MCF 10A (cell line): ENCODE data around the gene AJAP1. TPM values are rescaled to one million over a fixed set of nuclear protein-coding genes. Genes with fewer than 3 reads are reported as not detected.
A peak's percentile ranks its signal among the peaks of the same experiment; 100 is the strongest.

Experiments
- BruUV-seq: library from RNA; stranded (reverse); fragments of 400-500 nt; replicated peaks from 2 replicates; lab custom pipeline; 2021; lab: Mats Ljungman, UMichigan
- CTCF ChIA-PET: fragments of 300-600 bp; sonication (Branson Sonifier 250); formaldehyde crosslinking; extraction: SDS; loops from one replicate; lab custom pipeline; 2021; ENCODE audit warnings: antibody characterized with exemption, inconsistent platforms; lab: Yijun Ruan, JAX
- POLR2A ChIA-PET: fragments of 300-600, 350-650 bp; sonication (Branson Sonifier 250); formaldehyde crosslinking; extraction: SDS; loops from one replicate; lab custom pipeline; 2020; ENCODE audit warnings: antibody characterized with exemption, inconsistent platforms; lab: Yijun Ruan, JAX
- DNase-seq: peaks from one replicate; pipeline ENCODE4 v3.0.0-alpha.2; 2018; ENCODE audit not compliant: unreplicated experiment
- H3K27ac Mint-ChIP-seq: one replicate; pipeline ENCODE4 v1.8.0; 2022; ENCODE audit warnings: mild to moderate bottlenecking, low read depth, mixed read lengths; ENCODE audit not compliant: unreplicated experiment
- H3K27me3 Mint-ChIP-seq: one replicate; pipeline ENCODE4 v1.8.0; 2022; ENCODE audit warnings: mixed read lengths; ENCODE audit not compliant: insufficient read depth, unreplicated experiment
- H3K36me3 Mint-ChIP-seq: one replicate; pipeline ENCODE4 v1.8.0; 2022; ENCODE audit warnings: mild to moderate bottlenecking, moderate library complexity, mixed read lengths; ENCODE audit not compliant: insufficient read depth, unreplicated experiment
- H3K4me1 Mint-ChIP-seq: one replicate; pipeline ENCODE4 v1.8.0; 2022; ENCODE audit warnings: mixed read lengths; ENCODE audit not compliant: insufficient read depth, unreplicated experiment
- H3K4me3 Mint-ChIP-seq: one replicate; pipeline ENCODE4 v1.8.0; 2022; ENCODE audit warnings: mild to moderate bottlenecking, moderate library complexity, mixed read lengths; ENCODE audit not compliant: unreplicated experiment
- H3K9me3 Mint-ChIP-seq: one replicate; pipeline ENCODE4 v1.8.0; 2022; ENCODE audit warnings: mixed read lengths; ENCODE audit not compliant: unreplicated experiment
- CTCF ChIP-seq: fragments of 200-600 bp; IDR thresholded peaks from one replicate; pipeline ENCODE4 v1.8.0; 2022; ENCODE audit warnings: antibody characterized with exemption, mild to moderate bottlenecking; ENCODE audit not compliant: unreplicated experiment
- intact Hi-C: fragments of 100-400 bp; cut with micrococcal nuclease; formaldehyde crosslinking; loops from 2 replicates; pipeline ENCODE4 v1.14.1; 2022
- total RNA-seq: library from RNA; stranded (reverse); gene quantifications from 2 replicates; pipeline ENCODE4 v1.2.3, GENCODE V29; 2022

The AJAP1 gene
- total RNA-seq, 1 experiment from 2014 or later, result not detected

DNA sequence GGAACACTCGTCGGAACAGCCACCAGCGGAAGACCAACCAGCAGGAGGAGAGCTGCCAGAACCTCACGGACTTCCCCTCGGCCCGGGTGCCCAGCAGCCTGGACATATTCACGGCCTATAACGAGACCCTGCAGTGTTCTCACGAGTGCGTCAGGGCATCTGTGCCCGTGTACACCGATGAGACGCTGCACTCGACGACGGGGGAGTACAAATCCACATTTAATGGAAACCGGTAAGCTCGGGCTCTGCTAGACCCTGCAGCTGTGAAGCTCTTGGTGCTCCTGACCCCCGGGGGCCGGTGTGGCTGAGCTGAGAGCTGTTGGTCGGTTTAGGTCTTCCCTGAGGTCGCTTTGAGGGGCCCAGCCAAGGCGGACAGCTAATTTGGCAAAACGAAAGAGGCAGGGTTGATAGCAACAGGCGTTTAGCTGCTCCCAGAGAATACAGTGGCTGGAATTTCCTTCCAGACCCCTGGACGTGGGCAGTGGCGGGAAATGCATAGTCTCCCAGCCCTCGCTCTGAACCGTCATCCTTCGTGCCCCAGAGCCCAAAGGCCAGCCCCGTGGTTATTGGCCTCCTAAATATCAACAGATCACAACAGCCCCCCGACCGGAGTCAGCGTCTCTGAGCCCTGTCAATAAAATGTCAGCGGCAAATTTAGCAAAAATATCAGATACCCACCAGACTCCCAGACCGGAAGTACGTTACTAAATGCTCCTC, 118.0 kb downstream of the AJAP1 start:
- POLR2A ChIA-PET, result no interaction called here
- no peak overlapping the region for H3K27ac Mint-ChIP-seq
- no peaks in the 10 kb centered on the region for H3K4me1 Mint-ChIP-seq
- no peak for TF ChIP-seq CTCF
- peaks cover 7% of the 10 kb centered on the region for H3K9me3 Mint-ChIP-seq
- H3K36me3 Mint-ChIP-seq, result no peaks in the 10 kb centered on the region
- intact Hi-C loops, result no loop called here
- no peak for DNase-seq
- no peaks in the 10 kb centered on the region for H3K27me3 Mint-ChIP-seq
- BruUV-seq, result no TSS peak
- CTCF ChIA-PET, result interaction anchor here (0.6 to 1.0 kb wide), 3 partner anchors 54 to 1483 kb away, joined by 3 to 4 read pairs (median 3); no protein-coding TSS in a partner anchor
- no peak overlapping the region for H3K4me3 Mint-ChIP-seq

DNA sequence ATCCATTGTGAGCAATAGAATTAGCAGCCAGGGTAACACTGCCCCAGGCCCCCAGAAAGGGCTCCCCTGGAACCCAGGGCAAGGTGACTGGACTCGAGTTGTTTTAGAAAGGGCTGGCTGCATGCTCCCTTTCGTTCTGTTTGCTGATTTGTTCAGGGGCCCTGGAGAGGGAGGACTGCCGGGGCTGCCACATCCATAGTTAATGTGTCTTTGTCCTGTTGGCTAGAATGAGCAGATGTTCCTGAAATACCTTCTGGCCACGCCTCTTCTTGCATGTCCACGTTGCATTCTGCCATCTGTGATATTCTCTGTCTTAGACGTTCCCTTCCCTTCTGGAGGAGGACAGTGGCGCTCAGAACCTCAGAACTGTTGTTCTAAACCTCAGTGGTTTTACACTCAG, 118.8 kb downstream of the AJAP1 start:
- Mint-ChIP-seq H3K4me1 (no peaks in the 10 kb centered on the region), H3K27me3 (no peaks in the 10 kb centered on the region), H3K36me3 (no peaks in the 10 kb centered on the region), H3K9me3 (peaks cover 7% of the 10 kb centered on the region), H3K27ac (no peak overlapping the region), H3K4me3 (no peak overlapping the region)
- no peak for DNase-seq
- TF ChIP-seq CTCF, result no peak
- POLR2A ChIA-PET, result no interaction called here
- intact Hi-C loops, result no loop called here
- no TSS peak for BruUV-seq
- CTCF ChIA-PET, result interaction anchor here (0.6 kb wide), 2 partner anchors 601 to 1484 kb away, joined by 3 read pairs; no protein-coding TSS in a partner anchor

- no peak for TF ChIP-seq CTCF
- BruUV-seq, result no TSS peak
- no peaks in the 10 kb centered on the region for H3K36me3 Mint-ChIP-seq
- H3K27me3 Mint-ChIP-seq, result no peaks in the 10 kb centered on the region
- H3K9me3 Mint-ChIP-seq, result peaks cover 18% of the 10 kb centered on the region
- ChIA-PET CTCF (no interaction called here), POLR2A (no interaction called here)
- no peaks in the 10 kb centered on the region for H3K4me1 Mint-ChIP-seq
- intact Hi-C loops, result no loop called here
- no peak for DNase-seq
- no peak overlapping the region for H3K4me3 Mint-ChIP-seq
- no peak overlapping the region for H3K27ac Mint-ChIP-seq
Measured at GRCh38 chr1:4775506-4775905, 121.1 kb downstream of the AJAP1 start.

DNA sequence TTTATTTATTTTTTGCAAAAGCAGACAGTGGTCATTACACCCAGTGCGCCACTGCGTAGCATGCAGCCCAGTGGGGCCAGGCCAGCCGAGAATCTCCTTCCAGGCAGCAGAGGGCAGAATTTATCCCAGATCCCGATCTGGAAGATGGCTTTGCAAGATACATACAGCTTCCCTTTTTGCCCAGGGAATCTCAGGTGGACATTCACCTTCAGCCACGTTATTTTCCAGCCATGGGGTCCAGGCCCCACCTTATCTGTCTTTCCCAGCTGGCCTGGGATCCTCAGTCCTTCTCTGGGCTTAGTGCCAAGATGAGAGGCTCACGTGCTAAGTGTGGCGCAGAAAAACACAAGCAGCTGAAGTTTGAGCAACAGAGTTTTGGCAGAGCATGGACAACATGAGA, 123.6 kb downstream of the AJAP1 start:
- H3K27me3 Mint-ChIP-seq, result no peaks in the 10 kb centered on the region
- POLR2A ChIA-PET, result no interaction called here
- H3K9me3 Mint-ChIP-seq, result peaks cover 18% of the 10 kb centered on the region
- H3K4me3 Mint-ChIP-seq, result no peak overlapping the region
- TF ChIP-seq CTCF, result no peak
- H3K27ac Mint-ChIP-seq, result no peak overlapping the region
- intact Hi-C loops, result no loop called here
- BruUV-seq, result no TSS peak
- H3K4me1 Mint-ChIP-seq, result no peaks in the 10 kb centered on the region
- CTCF ChIA-PET, result interaction anchor here (0.6 to 1.3 kb wide), 6 partner anchors 14 to 1138 kb away, joined by 3 to 4 read pairs (median 4); no protein-coding TSS in a partner anchor
- peak; percentile 36 for DNase-seq
- H3K36me3 Mint-ChIP-seq, result no peaks in the 10 kb centered on the region
